SK-N-MC (cell line): ENCODE measurements around the gene NUP62.
A peak's percentile ranks its signal among the peaks of the same experiment; 100 is the strongest.
"Not testable (repeated sequence)": the region's sequence is repeated elsewhere in the genome, so short reads cannot be mapped to it uniquely, and the experiment has no call there.

Source experiments
- DNase-seq: peaks from one replicate; pipeline ENCODE4 v3.0.0-alpha.2; 2011; ENCODE audit warnings: low read depth, low spot score
- H3K27ac ChIP-seq: fragments of 200-600 bp; sonication (generic); 2 replicates; pipeline ENCODE4 v1.5.1; 2016; ENCODE audit warnings: mixed run types
- H3K36me3 ChIP-seq: fragments of 200-600 bp; sonication (generic); 2 replicates; pipeline ENCODE4 v1.6.1; 2017; ENCODE audit warnings: antibody characterized with exemption, low read length, mixed read lengths; ENCODE audit not compliant: insufficient read depth
- H3K4me3 ChIP-seq: fragments of 200-600 bp; sonication (generic); 2 replicates; pipeline ENCODE4 v1.5.1; 2016
- H3K9ac ChIP-seq: fragments of 200-600 bp; sonication (generic); 2 replicates; pipeline ENCODE4 v1.8.0; 2017; ENCODE audit warnings: mixed run types, mixed read lengths; ENCODE audit not compliant: insufficient read length
- H3K9me3 ChIP-seq: fragments of 200-600 bp; sonication (generic); 2 replicates; pipeline ENCODE4 v1.6.1; 2017; ENCODE audit warnings: low read depth, mild to moderate bottlenecking, antibody characterized with exemption, low read length, moderate library complexity, mixed read lengths
- EZH2 ChIP-seq: fragments of 200-600 bp; sonication (generic); IDR thresholded peaks from one replicate; pipeline ENCODE4 v1.6.1; 2017; ENCODE audit warnings: antibody characterized with exemption
- FOXP2 ChIP-seq: optimal IDR thresholded peaks from 2 replicates; pipeline ENCODE3; 2011; ENCODE audit warnings: mild to moderate bottlenecking, moderate library complexity; ENCODE audit not compliant: insufficient read depth; ENCODE audit errors: extremely low read length, control extremely low read depth
- POLR2AphosphoS5 ChIP-seq: IDR thresholded peaks from 2 replicates; pipeline ENCODE4 v1.6.1; 2012; ENCODE audit warnings: mild to moderate bottlenecking, low read depth, low read length, borderline replicate concordance

The NUP62 gene

DNA sequence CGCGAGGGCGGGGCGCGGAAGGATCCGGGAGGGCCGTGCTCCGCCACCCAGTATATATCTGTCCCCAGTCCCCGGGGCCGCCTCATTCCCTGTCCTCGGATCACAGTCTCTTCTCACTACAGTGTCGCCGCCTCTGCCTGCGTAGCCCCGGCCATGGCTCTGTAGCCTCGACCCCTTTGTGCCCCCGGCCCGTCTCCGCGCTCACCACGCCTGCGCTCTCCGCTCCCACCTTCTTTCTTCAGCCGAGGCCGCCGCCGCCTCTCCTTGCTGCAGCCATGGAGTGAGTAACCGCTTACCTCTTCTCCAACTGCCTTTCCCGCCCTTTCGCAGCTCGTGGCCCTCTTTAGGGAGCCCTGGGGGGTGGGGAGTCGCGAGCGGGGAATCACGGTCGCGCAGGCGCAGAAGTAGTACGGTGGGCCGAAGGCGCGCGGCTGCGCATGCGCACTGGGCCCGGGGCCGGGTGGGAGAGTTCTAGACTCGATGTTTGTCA lies at the start of gene NUP62, which contains the start of gene ATF5:
TSS of gene NUP62 (minus strand) at position 384 of the 490 bp plus-strand sequence. CDS start 19,697 bp downstream, outside the sequence.
TSS of gene ATF5 (plus strand) at position 85 of the 490 bp plus-strand sequence. CDS start 1,646 bp downstream, outside the sequence.
- H3K36me3 ChIP-seq, result peaks cover 83% of the 10 kb centered on the region
- peak; percentile 63 for DNase-seq

GRCh38 chr19:49978324-49978723 lies 49.0 kb upstream of the NUP62 start:
- TF ChIP-seq POLR2AphosphoS5 (no peak), FOXP2 (no peak), EZH2 (no peak)
- H3K36me3 ChIP-seq, result no peaks in the 10 kb centered on the region
- no peak for DNase-seq
- no peaks in the 10 kb centered on the region for H3K9me3 ChIP-seq
- H3K27ac ChIP-seq, result no peak overlapping the region
- H3K9ac ChIP-seq, result no peak overlapping the region
- H3K4me3 ChIP-seq, result no peak overlapping the region

More for the DNA sequence above, at the start of gene NUP62, which contains the start of gene ATF5:
- TF ChIP-seq POLR2AphosphoS5 (peak; percentile 71), EZH2 (no peak)
- peak within 1 kb of the TSS; percentile 100 for H3K9ac ChIP-seq
- H3K27ac ChIP-seq, result peak within 1 kb of the TSS; percentile 99
- no peaks in the 10 kb centered on the region for H3K9me3 ChIP-seq
- peak within 1 kb of the TSS; percentile 94 for H3K4me3 ChIP-seq

DNA sequence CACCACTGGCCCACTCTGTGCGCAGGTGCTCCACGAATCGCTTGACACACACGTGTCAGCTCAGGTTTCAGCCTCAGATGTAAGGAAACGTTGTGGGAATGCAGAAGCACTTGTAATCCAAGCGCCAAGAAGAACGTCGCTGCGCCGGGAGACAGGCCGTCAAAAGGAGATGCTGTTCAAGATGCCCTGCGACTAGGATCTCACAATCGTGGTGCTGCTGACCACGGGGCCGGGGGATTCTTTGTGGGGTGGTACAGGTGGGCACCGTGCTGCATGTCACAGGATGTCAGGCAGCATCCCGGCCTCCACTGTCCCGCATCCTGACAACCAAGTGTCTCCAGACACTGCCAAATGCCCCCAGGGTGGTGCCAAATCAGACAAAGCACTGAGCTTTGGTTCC lies 48.6 kb upstream of the NUP62 start:
- DNase-seq, result no peak
- H3K27ac ChIP-seq, result no peak overlapping the region
- H3K36me3 ChIP-seq, result no peaks in the 10 kb centered on the region
- TF ChIP-seq EZH2, result no peak
- TF ChIP-seq FOXP2, result no peak
- TF ChIP-seq POLR2AphosphoS5, result no peak
- H3K9ac ChIP-seq, result no peak overlapping the region
- H3K4me3 ChIP-seq, result no peak overlapping the region
- no peaks in the 10 kb centered on the region for H3K9me3 ChIP-seq

- no peak overlapping the region for H3K27ac ChIP-seq
- no peaks in the 10 kb centered on the region for H3K36me3 ChIP-seq
- no peaks in the 10 kb centered on the region for H3K9me3 ChIP-seq
- H3K4me3 ChIP-seq, result no peak overlapping the region
- TF ChIP-seq POLR2AphosphoS5 (no peak), EZH2 (no peak), FOXP2 (no peak)
- no peak overlapping the region for H3K9ac ChIP-seq
- no peak for DNase-seq
Measured at GRCh38 chr19:49977076-49977475, 47.8 kb upstream of the NUP62 start.

GRCh38 chr19:49976496-49976895 lies 47.2 kb upstream of the NUP62 start:
- no peak overlapping the region for H3K9ac ChIP-seq
- TF ChIP-seq POLR2AphosphoS5, result no peak
- no peak for TF ChIP-seq FOXP2
- no peak for TF ChIP-seq EZH2
- H3K36me3 ChIP-seq, result no peaks in the 10 kb centered on the region

DNA sequence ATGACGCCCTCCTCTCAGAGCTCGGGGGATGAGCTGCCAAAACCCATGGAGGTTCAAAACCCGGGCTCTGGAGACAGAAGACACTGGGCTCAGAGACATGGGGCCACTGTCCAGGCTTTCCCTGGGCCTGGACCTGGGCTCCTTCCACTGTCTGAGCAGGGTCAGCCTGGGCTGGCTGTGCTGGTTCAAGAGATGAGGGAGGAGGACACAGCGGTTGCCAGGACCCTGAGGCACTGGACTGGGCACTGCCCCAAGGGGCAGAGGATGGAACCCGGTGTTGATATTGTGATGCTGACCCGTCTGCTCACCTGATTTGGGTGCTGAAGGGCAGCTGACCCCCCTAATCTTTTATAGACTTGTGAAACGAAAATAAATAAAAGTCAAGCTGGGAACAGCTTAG lies 45.7 kb upstream of the NUP62 start:
- H3K9me3 ChIP-seq, result no peaks in the 10 kb centered on the region
- TF ChIP-seq FOXP2 (no peak), EZH2 (no peak), POLR2AphosphoS5 (no peak)
- H3K9ac ChIP-seq, result no peak overlapping the region
- H3K36me3 ChIP-seq, result no peaks in the 10 kb centered on the region
- no peak for DNase-seq
- H3K4me3 ChIP-seq, result no peak overlapping the region
- no peak overlapping the region for H3K27ac ChIP-seq

More at GRCh38 chr19:49976496-49976895, 47.2 kb upstream of the NUP62 start:
- no peak overlapping the region for H3K4me3 ChIP-seq
- no peak for DNase-seq
- H3K9me3 ChIP-seq, result no peaks in the 10 kb centered on the region
- H3K27ac ChIP-seq, result no peak overlapping the region

GRCh38 chr19:49973987-49974386 lies 44.7 kb upstream of the NUP62 start:
- H3K9me3 ChIP-seq, result no peaks in the 10 kb centered on the region
- TF ChIP-seq POLR2AphosphoS5, result no peak
- TF ChIP-seq EZH2, result no peak
- no peak for TF ChIP-seq FOXP2
- H3K36me3 ChIP-seq, result no peaks in the 10 kb centered on the region
- no peak overlapping the region for H3K4me3 ChIP-seq
- H3K27ac ChIP-seq, result no peak overlapping the region
- H3K9ac ChIP-seq, result no peak overlapping the region
- DNase-seq, result no peak

- Histone ChIP-seq H3K9ac (no peak overlapping the region), H3K27ac (no peak overlapping the region), H3K36me3 (no peaks in the 10 kb centered on the region), H3K9me3 (no peaks in the 10 kb centered on the region), H3K4me3 (no peak overlapping the region)
- DNase-seq, result no peak
- TF ChIP-seq POLR2AphosphoS5, result no peak
- TF ChIP-seq FOXP2, result no peak
- no peak for TF ChIP-seq EZH2
Measured at GRCh38 chr19:49972841-49973240, 43.5 kb upstream of the NUP62 start.

DNA sequence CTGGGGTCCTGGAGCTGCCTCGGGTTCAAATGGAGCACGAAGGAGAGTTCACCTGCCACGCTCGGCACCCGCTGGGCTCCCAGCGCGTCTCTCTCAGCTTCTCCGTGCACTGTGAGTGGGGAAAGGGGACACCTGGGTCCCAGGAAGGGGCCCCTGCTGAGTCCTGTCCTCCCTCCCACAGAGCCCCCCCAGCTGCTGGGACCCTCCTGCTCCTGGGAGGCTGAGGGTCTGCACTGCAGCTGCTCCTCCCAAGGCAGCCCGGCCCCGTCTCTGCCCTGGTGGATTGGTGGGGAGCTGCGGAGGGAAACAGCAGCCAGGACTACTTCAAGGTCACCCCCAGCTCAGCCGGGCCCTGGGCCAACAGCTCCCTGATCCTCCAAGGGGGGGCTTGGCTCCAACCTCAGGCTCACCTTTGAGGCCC lies 42.7 kb upstream of the NUP62 start:
- no peaks in the 10 kb centered on the region for H3K36me3 ChIP-seq

DNA sequence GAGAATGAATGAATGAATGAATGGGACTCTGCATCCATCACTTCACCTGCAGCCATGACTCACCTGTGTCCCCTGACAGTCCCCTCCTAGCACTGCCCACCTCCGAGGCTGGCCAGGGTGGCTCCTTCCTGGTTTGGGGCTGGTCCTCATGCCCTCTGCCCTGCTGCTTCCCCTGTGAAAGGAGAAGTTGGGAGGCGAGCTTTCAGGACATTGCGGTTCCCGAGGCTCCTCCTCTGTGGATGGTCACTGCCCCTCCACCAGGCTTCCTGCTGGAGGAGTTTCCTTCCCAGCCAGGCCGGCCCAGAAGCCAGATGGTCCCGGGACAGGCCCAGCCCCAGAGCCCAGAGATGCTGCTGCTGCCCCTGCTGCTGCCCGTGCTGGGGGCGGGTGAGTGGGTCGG lies 40.1 kb upstream of the NUP62 start:
- H3K36me3 ChIP-seq, H3K27ac ChIP-seq, H3K9ac ChIP-seq, H3K4me3 ChIP-seq, H3K9me3 ChIP-seq, DNase-seq: not testable (repeated sequence)

More for the DNA sequence above, 42.7 kb upstream of the NUP62 start:
- no peak overlapping the region for H3K9ac ChIP-seq
- no peak overlapping the region for H3K4me3 ChIP-seq
- DNase-seq, result no peak
- TF ChIP-seq FOXP2, result no peak
- TF ChIP-seq POLR2AphosphoS5, result no peak
- no peak for TF ChIP-seq EZH2
- H3K9me3 ChIP-seq, result no peaks in the 10 kb centered on the region
- H3K27ac ChIP-seq, result no peak overlapping the region
